Lower lobe of right lung (tissue), 2 donors: ENCODE results near the gene SCO2. TPM values are rescaled to one million over a fixed set of nuclear protein-coding genes. Genes with fewer than 3 reads are reported as not detected.
"Not testable (repeated sequence)": the region's sequence is repeated elsewhere in the genome, so short reads cannot be mapped to it uniquely, and the experiment has no call there.

Experiments
- ATAC-seq, 2 donors: fragments of 200-7000 bp; cut with Tn5 transposase; one replicate each; pipeline ENCODE4 v1.9.1; 2020 to 2022; ENCODE audit warnings: mild to moderate bottlenecking in 2 of 2, moderate library complexity in 2 of 2
- DNase-seq: peaks from one replicate; pipeline ENCODE4 v3.0.0-alpha.2; 2020
- H3K27ac ChIP-seq: fragments of 200-600 bp; one replicate; pipeline ENCODE4 v1.8.0; 2022
- H3K27me3 ChIP-seq: fragments of 200-600 bp; one replicate; pipeline ENCODE4 v1.8.0; 2022; ENCODE audit warnings: low read depth
- H3K36me3 ChIP-seq: fragments of 200-600 bp; one replicate; pipeline ENCODE4 v1.8.0; 2022; ENCODE audit warnings: mild to moderate bottlenecking
- H3K4me1 ChIP-seq: fragments of 200-600 bp; one replicate; pipeline ENCODE4 v1.8.0; 2022
- H3K4me3 ChIP-seq: fragments of 200-600 bp; one replicate; pipeline ENCODE4 v1.8.0; 2022; ENCODE audit warnings: mild to moderate bottlenecking
- H3K9me3 ChIP-seq: fragments of 200-600 bp; one replicate; pipeline ENCODE4 v1.8.0; 2022
- CTCF ChIP-seq: fragments of 200-600 bp; IDR thresholded peaks from one replicate; pipeline ENCODE4 v1.8.0; 2022; ENCODE audit warnings: antibody characterized with exemption, mild to moderate bottlenecking
- intact Hi-C: fragments of 100-400 bp; cut with DNase I; formaldehyde crosslinking; loops from one replicate; pipeline ENCODE4 v1.11.0; 2022
- total RNA-seq: library from RNA; stranded (reverse); fragmentation: NEBNext Ultra II Directional; extraction: Animal tissue kit (Norgen Biotek cat#: 25700); gene quantifications from one replicate; pipeline ENCODE4 v1.2.1, GENCODE V29; 2021
- donor health status: DM: no; HTN: yes; CAD: no; lungs with severe emphysema.

Gene SCO2
- total RNA-seq, 1 donor from 2014 or later, result 4.9 TPM

DNA sequence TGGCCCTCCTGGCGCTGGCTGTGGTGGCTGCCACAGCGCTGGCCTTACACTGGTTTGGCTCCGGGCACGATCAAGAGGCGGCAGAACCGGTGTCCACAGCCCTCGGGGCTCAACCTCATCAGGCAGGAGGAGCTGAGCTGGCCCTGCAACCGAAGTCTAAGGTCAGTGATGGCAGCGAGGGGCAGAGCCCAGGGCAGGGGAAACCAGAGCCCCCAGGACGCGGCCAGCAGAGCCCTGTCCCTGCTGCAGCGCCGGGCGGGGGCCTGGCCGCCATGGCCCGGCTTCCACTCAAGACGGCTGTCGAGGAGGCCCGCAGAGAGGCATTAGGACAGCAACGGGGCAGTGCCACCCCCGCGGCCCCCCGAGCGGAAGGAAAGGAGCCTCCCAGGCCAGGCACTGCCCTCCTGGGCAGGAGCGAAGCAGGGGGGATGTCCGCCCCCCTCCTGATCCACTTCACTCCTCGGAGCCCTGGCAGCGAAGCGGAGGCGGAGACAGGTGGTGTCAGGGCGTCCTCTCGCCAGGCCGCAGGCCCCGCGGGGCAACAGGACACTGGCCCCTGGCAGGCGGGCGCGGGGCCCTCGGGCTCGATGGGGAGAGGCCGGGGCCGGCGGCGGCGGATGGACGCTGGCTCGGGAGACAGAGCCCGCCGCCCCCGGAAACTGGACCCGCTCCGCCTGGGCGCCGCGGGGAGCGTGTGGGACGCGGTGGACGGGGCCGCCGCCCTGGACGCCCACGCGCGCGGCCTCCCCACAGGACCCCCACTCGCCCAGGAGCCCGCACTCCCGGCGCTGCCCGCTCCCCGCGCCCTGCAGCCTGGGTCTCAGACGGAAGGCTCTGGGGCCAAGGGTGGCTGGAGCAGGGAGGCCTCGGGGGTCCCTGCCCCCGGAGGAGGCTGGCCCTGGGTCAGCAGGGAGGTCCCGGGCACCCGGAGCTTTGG lies 21.2 kb upstream of the SCO2 start:
- H3K9me3 ChIP-seq, result no peaks in the 10 kb centered on the region
- peaks cover 44% of the 10 kb centered on the region for H3K4me1 ChIP-seq
- H3K4me3 ChIP-seq, result no peak overlapping the region
- ATAC-seq (no peak), DNase-seq (peak; percentile 45)
- H3K27me3 ChIP-seq, result peaks cover 43% of the 10 kb centered on the region
- H3K36me3 ChIP-seq, result no peaks in the 10 kb centered on the region
- intact Hi-C loops, result no loop called here
- no peak for TF ChIP-seq CTCF
- no peak overlapping the region for H3K27ac ChIP-seq

GRCh38 chr22:50545522-50546325 lies 20.3 kb upstream of the SCO2 start, which contains the start of gene KLHDC7B:
TSS of gene KLHDC7B (plus strand) at chr22:50545899. CDS start at chr22:50546244, 345 bp downstream.
- H3K27ac ChIP-seq, result peak within 1 kb of the TSS; percentile 97
- no peaks in the 10 kb centered on the region for H3K9me3 ChIP-seq
- ATAC-seq (no peak), DNase-seq (peak; percentile 45)
- H3K4me1 ChIP-seq, result peaks cover 46% of the 10 kb centered on the region
- H3K36me3 ChIP-seq, result no peaks in the 10 kb centered on the region
- no peak within 1 kb of the TSS for H3K4me3 ChIP-seq
- intact Hi-C loops, result no loop called here
- H3K27me3 ChIP-seq, result peaks cover 43% of the 10 kb centered on the region
- no peak for TF ChIP-seq CTCF

- DNase-seq (peak; percentile 84), ATAC-seq (peak; percentile 34 to 54)
- no peak for TF ChIP-seq CTCF
- intact Hi-C loops, result no loop called here
- H3K36me3 ChIP-seq, result no peaks in the 10 kb centered on the region
- H3K27ac ChIP-seq, result peak overlapping the region; percentile 97
- H3K9me3 ChIP-seq, result no peaks in the 10 kb centered on the region
- peaks cover 55% of the 10 kb centered on the region for H3K4me1 ChIP-seq
- peaks cover 41% of the 10 kb centered on the region for H3K27me3 ChIP-seq
- H3K4me3 ChIP-seq, result no peak overlapping the region
Measured at GRCh38 chr22:50544746-50545253, 19.4 kb upstream of the SCO2 start.

GRCh38 chr22:50544078-50544745 lies 18.8 kb upstream of the SCO2 start:
- Histone ChIP-seq H3K27me3 (peaks cover 35% of the 10 kb centered on the region), H3K4me1 (peaks cover 57% of the 10 kb centered on the region), H3K27ac (peak overlapping the region; percentile 97), H3K36me3 (no peaks in the 10 kb centered on the region), H3K9me3 (no peaks in the 10 kb centered on the region), H3K4me3 (peak overlapping the region; percentile 43)
- intact Hi-C loops, result no loop called here
- peak; percentile 71 for TF ChIP-seq CTCF
- DNase-seq (peak; percentile 90), ATAC-seq (peak; percentile 64 to 69)

DNA sequence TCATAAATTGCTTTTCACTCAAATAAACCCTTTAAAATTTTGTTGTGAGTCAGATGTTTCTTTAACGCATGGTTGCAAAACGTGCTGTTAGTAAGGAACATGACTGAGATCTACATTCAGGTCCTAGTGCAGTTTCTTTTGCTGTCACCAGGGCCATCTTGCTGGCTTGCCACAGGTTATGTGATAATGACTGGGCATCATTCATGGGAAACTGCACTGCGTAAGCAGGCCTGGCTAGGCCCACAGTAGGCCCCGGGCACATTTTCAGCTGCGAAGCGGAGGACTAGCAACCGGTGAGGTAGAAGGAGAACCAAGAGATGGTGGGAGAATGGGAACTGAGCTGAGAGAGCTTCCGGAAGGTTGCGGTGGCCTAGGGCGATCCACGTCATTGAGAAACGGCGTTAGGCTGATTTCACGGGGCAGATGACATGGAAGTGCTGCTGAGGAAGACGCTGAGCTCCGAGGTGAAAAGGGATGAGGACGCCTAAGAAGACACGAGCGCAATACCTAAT lies 17.1 kb upstream of the SCO2 start:
- Histone ChIP-seq H3K36me3 (no peaks in the 10 kb centered on the region), H3K4me1 (peaks cover 62% of the 10 kb centered on the region), H3K9me3 (no peaks in the 10 kb centered on the region), H3K4me3 (no peak overlapping the region), H3K27me3 (peaks cover 22% of the 10 kb centered on the region), H3K27ac (peak overlapping the region; percentile 97)
- intact Hi-C loops, result no loop called here
- ATAC-seq, result peak in 1 of 2 donors; percentile 5
- TF ChIP-seq CTCF, result no peak
- DNase-seq, result no peak

DNA sequence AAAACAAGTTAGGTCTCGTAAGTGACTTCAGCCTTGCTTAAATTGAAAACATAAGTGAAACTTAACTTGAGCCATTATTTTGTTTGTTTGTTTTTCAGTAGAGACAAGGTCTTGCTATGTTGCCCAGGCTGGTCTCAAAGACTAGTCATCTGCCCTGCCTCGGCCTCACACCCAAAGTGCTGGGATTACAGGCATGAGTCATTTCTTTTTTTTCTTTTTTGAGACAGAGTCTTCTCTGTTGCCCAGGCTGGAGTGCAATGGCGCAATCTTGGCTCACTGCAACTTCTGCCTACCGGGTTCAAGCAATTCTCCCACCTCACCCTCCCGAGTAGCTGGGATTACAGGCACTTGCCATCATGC lies 16.2 kb upstream of the SCO2 start:
- DNase-seq, result peak; percentile 84
- H3K36me3 ChIP-seq, intact Hi-C loops, H3K9me3 ChIP-seq, H3K4me3 ChIP-seq: not testable (repeated sequence)
- Histone ChIP-seq H3K27ac (peak overlapping the region; percentile 97), H3K27me3 (peaks cover 14% of the 10 kb centered on the region), H3K4me1 (peaks cover 68% of the 10 kb centered on the region)
- ATAC-seq, result peak; percentile 53 to 62
